GF-D8 (cell line): ENCODE measurements around the gene CYSRT1.

Experiments
- DNase-seq: peaks from one replicate; lab custom pipeline; 2025; lab: John Stamatoyannopoulos, UW

The CYSRT1 gene

DNA sequence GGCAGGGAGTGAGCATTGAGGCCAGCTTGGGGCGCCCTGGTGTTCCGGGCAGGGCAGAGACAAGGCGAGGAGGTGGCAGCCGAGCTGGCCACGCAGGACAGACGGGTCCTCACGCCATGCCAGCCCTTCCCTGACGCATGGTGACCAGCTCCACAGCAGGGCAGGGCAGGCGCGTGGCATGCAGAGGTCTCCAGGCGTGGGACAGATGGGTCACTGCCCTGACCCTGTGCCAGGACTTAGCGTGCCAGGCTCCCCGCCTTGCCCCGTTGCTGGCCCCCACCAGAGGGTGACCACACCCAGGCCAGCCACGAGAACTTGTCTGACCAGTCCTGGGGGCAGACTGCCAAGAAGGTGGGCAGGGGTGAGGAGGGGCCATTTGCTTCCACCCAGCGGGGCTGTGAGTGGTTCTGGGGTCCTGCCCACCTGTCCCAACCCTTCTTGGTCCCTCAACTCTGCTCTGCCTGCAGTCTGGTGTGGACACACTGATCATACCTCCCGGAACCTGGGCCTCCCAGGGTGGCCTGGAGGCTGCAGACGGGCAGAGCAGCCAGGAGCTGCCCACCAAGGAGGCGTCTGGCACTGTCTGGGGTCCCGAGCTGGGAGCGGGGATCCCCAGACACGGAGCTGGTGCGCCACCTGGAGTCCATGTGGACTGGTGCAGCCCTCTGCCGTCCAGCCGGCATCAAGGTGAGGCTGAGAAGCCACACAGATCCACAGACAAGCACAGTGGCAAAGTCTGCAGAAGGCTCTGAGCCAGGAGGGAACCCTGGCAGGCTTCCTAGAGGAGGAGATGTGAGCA lies 2.3 kb downstream of the CYSRT1 start, which contains the start of gene RNF224:
Gene RNF224 (plus strand): TSS at position 449 of the 799 bp plus-strand sequence. CDS start 834 bp downstream, outside the sequence.
- no peak for DNase-seq

DNA sequence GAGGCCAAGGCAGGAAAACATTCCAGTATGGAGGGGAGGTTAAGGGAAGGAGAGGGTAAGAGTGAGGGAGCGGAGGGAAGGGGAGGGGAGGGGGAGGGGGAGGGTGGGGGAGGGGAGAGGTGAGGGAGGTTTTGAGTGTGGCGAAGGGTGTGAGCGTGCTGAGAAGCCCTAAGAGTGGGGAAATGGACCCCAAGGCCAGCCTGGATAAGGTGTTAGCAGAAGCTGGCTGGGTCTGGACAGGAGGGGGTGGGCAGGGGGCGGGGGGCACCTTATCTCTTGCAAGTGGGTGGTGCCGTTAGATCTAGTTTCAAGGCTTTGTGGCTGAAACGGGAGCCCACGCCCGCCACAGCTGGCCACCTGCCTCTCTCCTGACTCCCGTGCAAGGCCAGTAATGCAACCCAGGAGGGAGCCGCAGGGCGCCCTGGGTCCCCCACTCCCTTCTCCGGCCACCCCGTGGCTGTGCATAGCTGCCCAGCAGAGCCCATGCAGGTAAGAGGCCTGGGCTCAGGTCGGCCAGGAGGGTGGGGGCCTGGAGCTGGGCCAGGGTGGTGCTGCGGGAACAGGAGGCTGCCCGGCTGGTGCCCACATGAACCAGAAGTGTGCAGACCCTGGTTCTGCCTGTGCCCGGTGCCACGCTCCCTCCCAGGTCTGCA lies 3.0 kb downstream of the CYSRT1 start:
- no peak for DNase-seq

DNA sequence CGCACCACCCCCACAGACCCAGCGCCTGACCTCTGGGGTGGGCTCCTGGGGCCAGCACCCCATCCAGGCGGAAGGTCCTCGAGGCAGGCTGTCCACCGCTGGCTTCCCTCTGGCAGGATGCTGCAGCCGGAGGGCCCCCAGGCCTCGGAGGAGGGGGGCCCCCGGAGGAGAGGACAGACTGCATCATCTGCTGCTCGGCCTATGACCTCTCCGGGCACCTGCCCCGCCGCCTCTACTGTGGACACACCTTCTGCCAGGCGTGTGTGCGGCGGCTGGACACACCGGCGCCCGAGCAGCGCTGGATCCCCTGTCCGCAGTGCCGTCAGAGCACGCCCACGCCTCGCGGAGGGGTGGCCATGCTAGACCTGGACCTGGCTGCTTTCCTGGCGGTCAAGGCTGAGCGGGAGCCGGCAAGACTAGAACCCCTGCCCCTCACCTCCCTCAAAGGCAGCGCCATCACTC lies 3.6 kb downstream of the CYSRT1 start:
- no peak for DNase-seq

DNA sequence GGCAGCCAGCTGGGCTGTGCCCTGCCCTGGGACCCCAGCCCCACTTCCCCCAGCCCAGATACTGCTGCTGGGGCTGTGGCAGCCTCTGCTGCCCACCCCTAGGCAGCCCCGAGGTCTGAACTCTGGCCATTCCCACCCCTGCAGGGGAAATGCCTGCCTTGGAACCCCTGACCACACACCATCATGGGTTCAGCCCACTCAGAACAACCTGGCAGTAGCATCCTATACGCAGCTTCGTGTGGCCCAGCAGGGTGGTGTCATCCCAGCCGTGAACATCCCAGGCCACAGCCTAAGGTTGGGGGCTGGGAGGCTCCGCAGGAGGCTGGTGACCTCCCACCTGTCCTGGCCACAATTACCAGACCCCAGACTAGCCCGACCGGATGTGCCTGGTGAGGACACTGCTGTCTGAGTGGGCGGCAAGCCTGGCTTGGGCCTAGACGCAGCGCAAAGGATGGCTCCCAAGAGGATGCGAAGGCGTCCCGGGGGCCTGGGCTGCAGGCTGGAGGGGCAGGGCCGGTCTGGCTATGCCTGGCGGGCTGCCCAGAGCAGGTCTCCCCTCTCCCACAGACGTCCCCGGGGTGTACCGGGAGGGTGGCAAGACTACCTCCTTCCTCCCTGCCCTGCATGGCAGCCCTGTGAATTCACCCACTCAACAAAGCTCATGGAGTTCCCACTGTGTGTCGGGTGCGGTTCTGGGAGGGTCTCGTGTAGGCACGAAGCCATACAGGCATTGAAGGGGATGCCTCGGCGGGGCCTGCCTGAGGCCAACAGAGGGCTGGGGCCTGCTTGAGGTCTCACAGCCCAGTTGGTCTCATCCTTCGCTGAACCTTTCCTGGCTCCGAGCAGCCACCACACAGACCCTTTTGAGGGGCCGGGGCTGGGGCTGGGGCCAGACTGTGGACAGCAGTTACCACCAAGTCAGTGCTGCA lies 4.3 kb downstream of the CYSRT1 start:
- no peak for DNase-seq

DNA sequence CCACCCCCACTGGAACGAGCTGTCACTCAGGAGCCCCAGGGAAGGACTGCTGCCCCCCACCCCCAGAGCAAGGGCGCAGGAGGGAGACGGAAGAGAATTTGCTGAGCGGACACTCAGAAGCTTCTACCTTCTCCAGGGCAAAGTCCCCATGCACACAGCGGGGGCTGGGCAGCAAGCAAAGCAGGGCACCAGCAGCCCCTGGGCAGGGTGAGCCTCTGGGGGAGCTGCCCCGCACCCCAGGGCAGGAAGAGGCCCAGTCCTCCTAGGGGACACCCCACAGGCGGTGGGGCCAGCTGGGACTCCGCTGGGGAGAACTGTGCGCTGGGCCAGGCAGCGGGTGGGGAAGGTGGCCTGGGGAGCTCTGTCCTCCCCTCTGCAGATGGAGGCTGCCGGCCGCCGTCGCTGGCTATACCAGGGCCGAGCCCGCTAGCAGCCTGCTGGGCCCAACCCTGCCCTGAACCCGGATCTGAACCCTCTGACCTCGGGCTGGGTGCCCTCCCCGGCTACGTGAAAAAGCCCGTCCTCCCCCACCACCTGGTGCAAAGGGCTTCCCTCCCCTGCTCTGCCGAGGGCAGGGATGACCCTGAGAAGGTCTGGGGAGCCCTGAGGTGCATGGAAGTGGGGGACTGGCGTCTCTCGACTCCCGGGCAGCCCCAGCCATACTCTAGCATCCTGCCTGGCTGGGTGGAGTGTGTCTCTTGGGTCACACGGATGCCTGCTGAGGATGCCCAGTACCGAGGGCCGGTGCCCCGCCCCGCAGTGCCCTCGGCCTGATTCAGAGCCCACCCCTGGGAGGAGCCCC lies 5.1 kb downstream of the CYSRT1 start:
- DNase-seq, result no peak

DNA sequence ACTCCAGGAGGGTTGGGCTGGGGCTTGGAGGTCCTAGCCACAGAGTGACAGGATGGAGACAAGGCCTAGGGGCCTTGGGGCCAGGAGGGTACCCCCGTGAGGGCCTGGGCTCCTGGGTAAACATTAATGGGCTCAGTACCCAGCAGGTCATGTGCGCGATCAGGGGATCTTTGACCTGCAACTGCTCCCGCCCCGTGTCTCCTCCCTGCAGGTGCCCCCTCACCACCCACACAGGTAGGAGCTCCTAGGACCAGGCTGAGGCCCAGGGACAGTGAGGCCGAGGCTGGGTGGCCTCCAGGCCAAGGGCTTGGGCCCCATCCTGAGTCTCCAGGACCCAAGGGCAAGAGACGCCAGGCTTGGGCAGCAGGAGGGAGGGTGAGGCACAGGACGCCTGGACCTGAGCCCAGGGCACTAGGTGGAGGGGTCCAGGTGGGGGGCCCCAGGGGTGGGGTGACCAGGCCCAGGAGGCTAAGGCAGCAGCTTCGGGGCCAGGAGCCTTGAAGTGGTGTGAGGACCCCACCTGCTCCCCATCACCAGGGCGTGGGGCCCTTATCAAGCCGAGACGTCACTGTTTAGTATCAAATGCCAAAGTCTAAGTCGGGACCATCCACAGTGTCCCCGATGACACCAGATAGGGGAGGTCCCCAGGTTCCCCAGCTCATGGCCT lies 5.9 kb downstream of the CYSRT1 start, which contains the start of gene SLC34A3:
Gene SLC34A3 (plus strand): TSS at position 197 of the 667 bp plus-strand sequence. CDS start 802 bp downstream, outside the sequence.
- DNase-seq, result no peak

DNA sequence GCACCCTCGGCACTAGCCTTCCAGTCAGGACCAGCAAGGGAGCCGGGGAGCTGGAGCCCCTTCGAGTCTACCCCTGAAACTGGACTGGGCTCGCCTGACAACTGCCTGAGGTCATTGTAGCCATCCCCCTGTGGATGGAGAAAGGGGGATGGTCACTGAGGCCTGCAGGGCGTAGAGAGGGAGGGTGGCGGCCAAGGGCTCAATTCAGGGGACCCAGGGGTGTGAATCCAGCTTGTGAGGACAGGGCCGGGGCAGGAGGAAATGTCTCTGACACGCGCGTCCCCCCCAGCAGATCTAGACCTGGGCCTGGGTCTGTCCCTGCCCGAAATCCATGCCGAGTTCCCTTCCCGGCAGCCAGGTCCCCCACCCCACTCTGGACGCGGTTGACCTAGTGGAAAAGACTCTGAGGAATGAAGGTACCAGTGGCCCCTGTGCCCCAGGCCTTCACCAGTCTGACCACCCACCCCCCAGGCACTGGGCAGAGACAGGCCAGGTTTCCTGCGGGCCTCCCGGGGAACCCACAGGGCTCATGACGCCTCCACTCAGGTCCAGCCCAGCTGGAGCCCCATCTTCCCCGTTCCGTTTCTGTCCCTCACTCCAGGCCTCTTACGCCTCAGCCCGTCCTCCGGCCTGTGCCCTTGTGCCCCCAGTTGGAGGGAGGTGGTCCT lies 6.5 kb downstream of the CYSRT1 start:
- no peak for DNase-seq

DNA sequence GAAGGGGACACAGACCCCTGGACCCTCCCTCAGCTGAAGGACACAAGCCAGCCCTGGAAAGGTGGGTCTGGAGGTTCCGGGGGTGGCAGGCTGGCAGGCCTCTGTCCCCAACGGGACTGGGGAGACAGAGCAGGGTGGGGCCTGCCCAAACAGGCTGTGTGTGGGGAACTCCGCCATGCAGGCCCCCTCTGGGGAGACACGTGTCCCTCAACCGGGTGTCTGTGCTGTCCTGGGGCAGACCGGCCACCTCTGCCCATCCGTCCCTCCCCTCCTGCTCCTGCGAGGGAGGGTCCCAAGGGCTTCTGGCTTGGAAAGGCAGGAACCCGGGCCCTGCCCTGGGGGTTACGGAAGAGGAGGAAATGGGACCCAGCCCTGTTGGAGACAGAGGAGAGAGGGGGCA lies 7.1 kb downstream of the CYSRT1 start:
- no peak for DNase-seq

DNA sequence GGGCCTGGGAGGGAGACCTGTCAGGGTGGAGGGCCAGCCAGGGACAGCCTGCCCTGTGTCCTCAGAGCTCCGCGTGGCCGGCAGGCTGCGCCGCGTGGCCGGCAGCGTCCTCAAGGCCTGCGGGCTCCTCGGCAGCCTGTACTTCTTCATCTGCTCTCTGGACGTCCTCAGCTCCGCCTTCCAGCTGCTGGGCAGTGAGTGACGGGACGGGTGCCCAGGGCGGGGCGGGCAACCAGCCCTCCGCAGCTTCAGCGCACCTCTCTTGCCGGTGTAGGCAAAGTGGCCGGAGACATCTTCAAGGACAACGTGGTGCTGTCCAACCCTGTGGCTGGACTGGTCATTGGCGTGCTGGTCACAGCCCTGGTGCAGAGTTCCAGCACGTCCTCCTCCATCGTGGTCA lies 7.5 kb downstream of the CYSRT1 start:
- no peak for DNase-seq

DNA sequence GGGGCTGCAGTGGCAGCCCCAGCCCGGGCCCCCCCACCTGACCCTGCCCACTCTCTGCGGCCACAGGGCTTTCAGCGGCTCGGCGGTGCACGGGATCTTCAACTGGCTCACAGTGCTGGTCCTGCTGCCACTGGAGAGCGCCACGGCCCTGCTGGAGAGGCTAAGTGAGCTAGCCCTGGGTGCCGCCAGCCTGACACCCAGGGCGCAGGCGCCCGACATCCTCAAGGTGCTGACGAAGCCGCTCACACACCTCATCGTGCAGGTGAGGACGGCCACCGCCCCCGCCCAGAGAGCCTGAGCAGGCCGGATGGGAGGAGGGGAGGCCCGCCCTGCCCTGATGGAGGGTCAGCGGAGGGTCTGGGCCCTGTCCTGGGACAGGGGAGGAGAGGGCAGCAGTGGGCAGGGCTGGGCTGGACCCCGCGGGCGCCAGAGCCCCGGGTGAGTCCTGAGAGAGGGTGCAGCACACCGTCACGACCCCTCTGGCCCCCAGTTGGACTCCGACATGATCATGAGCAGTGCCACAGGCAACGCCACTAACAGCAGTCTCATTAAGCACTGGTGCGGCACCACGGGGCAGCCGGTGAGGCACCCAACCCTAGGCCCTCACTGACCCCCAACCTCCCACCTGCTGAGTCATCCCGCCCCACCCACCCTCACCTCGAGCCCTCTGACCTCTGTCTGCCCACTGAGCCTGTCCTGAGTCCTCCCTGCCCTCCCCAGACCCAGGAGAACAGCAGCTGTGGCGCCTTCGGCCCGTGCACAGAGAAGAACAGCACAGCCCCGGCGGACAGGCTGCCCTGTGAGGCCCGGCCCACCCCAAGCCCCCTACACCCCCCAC lies 8.4 kb downstream of the CYSRT1 start:
- no peak for DNase-seq

DNA sequence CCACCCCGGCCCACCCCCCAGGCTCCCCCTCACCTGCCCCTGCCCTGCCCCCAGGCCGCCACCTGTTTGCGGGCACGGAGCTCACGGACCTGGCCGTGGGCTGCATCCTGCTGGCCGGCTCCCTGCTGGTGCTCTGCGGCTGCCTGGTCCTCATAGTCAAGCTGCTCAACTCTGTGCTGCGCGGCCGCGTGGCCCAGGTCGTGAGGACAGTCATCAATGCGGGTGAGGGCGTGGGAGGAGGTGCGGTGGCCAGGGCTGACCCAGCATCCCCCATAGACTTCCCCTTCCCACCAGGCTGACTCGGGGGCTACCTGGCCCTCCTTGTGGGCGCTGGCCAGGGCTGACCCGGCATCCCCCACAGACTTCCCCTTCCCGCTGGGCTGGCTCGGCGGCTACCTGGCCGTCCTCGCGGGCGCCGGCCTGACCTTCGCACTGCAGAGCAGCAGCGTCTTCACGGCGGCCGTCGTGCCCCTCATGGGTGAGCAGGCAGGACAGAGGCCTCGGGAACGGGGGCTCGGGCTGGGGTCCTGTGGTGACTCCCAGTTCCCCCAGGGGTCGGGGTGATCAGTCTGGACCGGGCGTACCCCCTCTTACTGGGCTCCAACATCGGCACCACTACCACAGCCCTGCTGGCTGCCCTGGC lies 9.2 kb downstream of the CYSRT1 start:
- DNase-seq, result no peak

DNA sequence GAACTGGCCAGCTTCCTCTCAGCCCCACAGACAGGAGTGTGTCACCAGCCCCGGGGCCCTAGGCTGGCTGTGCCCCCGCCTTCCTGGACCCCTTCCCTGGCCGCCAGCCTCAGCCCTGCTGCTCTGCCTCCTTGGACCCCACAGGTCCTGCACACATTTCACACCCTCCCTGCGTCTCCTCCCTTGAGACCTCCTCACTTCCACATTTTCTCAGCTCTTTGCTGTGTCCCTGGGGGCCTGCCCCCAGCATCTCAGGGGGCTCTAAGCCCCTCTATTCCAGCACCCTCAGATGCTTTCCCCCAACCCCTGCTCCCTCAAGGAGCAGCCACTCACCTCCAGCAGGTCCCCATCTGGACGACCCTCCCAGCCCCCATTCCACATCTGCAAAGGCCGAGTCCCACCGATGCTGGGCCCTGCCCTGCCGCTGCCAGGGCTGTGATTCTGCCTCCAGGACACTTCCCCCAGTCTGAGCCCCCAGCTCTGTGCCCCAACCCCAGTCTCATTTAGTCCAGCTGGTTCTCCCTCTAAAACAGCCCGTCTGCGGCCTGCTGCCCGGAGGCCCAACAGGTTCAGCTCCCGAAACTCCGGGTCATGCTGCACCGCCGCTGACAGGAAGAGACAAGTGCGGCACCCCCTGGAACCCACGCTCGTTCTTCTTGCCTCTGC lies 9.9 kb downstream of the CYSRT1 start:
- DNase-seq, result no peak

DNA sequence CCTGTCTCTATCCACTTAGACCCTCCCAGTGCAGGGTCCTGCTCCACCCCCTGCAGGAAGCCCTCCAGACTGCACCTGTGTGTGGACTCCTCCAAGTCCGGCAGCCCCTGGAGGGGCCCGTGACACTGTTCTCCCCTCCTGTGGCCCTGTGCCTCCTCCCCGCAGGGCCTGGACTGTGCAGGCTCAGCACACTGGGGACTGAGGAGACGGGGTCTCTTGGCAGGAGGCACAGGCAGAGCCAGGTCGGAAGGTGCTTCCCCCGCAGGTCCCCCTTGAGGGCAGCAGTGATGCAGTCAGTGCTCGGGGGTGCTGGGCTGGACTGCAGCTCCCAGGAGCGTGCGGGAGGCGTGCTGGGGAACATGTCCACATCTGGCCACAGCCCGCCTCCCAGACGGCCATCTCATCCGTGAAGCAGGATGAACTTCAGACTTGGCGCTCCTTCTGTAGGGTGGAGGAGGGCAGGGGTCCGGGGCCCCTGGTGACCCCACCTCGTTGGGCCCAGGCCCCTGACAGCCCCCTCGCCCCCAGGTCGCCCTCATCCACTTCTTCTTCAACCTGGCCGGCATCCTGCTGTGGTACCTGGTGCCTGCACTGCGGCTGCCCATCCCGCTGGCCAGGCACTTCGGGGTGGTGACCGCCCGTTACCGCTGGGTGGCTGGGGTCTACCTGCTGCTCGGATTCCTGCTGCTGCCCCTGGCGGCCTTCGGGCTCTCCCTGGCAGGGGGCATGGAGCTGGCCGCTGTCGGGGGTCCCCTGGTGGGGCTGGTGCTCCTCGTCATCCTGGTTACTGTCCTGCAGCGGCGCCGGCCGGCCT lies 10.7 kb downstream of the CYSRT1 start:
- DNase-seq, result no peak

DNA sequence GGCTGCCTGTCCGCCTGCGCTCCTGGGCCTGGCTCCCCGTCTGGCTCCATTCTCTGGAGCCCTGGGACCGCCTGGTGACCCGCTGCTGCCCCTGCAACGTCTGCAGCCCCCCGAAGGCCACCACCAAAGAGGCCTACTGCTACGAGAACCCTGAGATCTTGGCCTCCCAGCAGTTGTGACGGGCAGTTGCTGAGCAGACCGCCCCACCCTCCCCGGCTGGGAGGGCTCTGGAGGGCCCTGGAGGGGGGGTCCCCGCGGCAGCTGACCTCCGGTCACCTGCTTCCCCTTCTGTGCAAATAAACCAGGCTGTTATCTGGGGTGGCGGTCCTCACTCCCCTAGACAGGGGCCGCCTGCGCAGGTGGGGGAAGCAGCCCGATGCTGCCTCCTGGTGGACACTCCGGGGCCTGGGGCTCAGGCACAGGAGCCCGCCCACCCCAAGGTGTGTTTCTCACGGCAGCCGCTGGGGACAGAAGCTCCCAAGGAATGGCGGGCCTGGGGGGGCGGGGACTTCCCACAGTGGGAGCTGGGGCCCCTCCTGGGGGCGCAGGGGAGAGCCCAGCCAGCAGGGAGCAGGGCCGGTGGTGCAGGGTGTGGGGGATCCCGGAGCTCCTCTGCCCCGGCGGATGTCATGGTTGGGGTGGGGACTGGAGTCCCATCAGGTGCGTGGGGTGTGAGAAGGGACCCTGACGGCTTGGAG lies 11.4 kb downstream of the CYSRT1 start:
- peak; percentile 35 for DNase-seq

DNA sequence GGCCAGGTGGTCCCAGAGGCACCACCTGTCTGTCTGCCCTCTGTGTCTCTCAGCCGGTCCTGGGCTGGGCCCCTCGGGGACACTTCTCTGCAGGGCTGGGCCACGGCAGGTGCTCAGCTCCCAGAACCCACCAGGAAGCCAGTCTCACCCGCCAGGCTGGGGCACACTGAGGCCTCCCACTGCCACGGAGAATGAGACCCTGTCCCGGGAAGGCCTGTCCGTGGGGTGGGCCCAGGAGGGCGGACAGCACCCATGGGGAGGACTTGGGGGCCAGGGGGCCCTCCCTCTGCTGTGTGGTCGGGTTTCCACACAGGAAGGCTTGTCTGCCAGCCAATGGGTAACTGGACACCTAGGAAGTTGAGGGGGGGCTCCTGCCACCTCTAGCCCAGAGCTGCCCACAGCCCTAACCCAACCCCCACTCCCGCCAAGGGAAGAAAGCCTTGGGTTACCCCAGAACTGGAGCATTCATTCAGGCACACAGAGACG lies 12.0 kb downstream of the CYSRT1 start:
- peak; percentile 67 for DNase-seq
